RWPE1 (cell line): Measurements from ENCODE around the gene MBP.

Source experiments
- CTCF ChIA-PET: fragments of 350-600 bp; sonication (Branson Sonifier 250); formaldehyde crosslinking; extraction: SDS; loops from one replicate; lab custom pipeline; 2021; lab: Yijun Ruan, JAX
- POLR2A ChIA-PET: fragments of 400-600 bp; formaldehyde crosslinking; extraction: SDS; loops from one replicate; lab custom pipeline; 2020; ENCODE audit warnings: antibody characterized with exemption; ENCODE audit not compliant: low non-redundant PET; lab: Yijun Ruan, JAX
- DNase-seq: peaks from one replicate; pipeline ENCODE4 v3.0.0; 2012; ENCODE audit warnings: low spot score
- H3K27ac ChIP-seq: fragments of 450-650 bp; 2 replicates; pipeline ENCODE4 v1.5.1; 2017
- TF ChIP-seq, protein P1 (sequence below): fragments of 450-650 bp; conservative IDR thresholded peaks from 2 replicates; pipeline ENCODE4 v1.5.1; 2017; ENCODE audit warnings: low read depth, mild to moderate bottlenecking

Gene MBP

DNA sequence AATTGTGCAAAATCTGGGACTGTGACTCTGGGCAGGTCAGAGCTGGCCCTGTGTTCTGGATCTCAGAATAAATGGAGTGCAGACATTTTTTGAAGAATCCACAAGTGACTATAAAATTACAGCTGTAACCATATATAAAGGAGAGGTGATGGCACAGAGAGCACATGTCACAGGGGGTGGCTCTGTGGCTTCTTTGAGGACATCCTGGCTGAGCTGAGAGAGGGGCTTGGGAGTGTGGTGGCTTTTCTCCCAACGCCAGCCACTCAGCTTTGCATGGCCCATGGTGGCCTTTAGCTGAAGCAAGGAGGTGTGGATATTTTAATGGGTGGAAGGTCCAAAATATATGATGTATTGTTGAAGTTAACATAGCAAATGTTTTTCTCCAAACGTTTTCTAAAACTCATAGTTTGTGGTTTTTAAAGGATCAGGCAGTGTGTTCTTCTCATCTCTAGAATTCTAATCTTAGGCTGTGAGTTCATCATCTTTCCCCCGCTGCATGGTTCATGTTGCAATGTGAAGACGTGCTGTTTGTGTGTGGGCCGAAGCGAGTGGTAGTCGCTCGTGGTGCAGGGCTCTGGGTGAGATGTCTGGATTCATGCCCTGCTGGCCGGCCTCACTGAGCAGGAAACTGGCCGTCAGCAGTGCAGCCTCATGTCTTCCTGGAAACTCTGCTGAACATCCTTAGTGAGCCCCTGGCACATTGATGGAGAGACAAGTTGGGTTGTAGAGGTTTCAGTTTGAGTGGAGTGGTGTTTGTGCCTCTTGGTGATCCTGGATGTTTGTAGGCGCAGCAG lies 200.4 kb downstream of the MBP start:
- TF ChIP-seq, protein P1, sequence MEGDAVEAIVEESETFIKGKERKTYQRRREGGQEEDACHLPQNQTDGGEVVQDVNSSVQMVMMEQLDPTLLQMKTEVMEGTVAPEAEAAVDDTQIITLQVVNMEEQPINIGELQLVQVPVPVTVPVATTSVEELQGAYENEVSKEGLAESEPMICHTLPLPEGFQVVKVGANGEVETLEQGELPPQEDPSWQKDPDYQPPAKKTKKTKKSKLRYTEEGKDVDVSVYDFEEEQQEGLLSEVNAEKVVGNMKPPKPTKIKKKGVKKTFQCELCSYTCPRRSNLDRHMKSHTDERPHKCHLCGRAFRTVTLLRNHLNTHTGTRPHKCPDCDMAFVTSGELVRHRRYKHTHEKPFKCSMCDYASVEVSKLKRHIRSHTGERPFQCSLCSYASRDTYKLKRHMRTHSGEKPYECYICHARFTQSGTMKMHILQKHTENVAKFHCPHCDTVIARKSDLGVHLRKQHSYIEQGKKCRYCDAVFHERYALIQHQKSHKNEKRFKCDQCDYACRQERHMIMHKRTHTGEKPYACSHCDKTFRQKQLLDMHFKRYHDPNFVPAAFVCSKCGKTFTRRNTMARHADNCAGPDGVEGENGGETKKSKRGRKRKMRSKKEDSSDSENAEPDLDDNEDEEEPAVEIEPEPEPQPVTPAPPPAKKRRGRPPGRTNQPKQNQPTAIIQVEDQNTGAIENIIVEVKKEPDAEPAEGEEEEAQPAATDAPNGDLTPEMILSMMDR: no peak
- CTCF ChIA-PET: interaction anchor here (0.6 kb wide), 1 partner anchor 68 kb away, joined by 4 read pairs; no protein-coding TSS in a partner anchor
- no peak for DNase-seq
- H3K27ac ChIP-seq: no peak overlapping the region
- POLR2A ChIA-PET: no interaction called here

DNA sequence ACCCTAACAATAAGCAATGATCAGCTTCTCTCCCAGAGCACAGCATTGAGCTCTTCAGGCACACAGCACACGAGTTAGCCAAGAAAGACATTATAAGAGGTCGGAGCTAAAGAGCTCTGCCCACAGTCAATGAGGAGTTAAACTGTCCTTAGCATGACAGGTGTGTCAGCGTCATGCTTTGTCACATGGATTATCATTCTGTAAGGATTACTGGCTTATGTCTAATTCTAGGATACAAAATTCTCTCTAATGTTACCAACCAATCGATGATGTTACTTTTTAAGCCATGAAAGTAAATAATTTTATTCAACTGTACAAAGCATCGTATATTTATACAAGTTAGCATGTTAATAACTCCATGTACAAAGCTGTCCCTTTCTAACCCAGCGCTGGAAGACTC lies 201.4 kb downstream of the MBP start:
- no peak overlapping the region for H3K27ac ChIP-seq
- TF ChIP-seq, protein P1: no peak
- ChIA-PET POLR2A (no interaction called here), CTCF (interaction anchor here (0.6 to 0.8 kb wide), 2 partner anchors 69 to 1523 kb away, joined by 4 read pairs; no protein-coding TSS in a partner anchor)
- DNase-seq: no peak
